ENCODE measurements around the gene CBLB.

The CBLB gene

DNA sequence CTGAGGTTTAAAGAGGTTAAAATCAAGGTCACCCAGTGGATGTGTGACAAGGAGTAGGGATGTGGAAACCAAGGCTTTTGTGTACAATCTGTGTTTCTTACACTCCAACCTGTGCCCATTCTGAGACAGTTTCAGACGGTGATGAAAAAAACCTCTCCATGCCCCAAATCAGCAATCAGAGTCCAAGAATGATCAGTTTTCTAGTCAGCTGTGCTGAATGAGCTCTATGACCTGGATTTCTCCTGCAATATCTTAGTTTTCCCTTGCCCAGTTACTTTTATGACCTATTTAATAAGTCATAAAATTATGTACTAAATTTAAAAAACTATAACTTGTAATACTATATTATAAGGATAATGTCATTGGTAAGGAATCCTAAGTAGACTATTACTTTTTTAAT is 37.5 kb upstream of the CBLB start:
- H3K9me3 ChIP-seq (replicated peaks in 1 of 2; ENCODE audit: control insufficient read depth in 2 of 2, insufficient read depth in 1 of 2, low read depth in 1 of 2, low read length in 2 of 2), result peaks cover 0 to 2% of the 10 kb centered on the region in 2 donors
- no peak overlapping the region for H2BK5ac ChIP-seq (ENCODE audit: low read length)
- no peaks in the 10 kb centered on the region for H3K4me1 ChIP-seq (ENCODE audit: control insufficient read depth in 2 of 2, insufficient read depth in 1 of 2, low read depth in 1 of 2, low read length in 2 of 2)
- no peak overlapping the region for H3K9ac ChIP-seq (ENCODE audit: low read depth, low read length, poor library complexity)
- no peak overlapping the region for H3K4ac ChIP-seq (ENCODE audit: low read length)
- H3K79me1 ChIP-seq (ENCODE audit: low read depth, low read length), result no peaks in the 10 kb centered on the region
- no peak overlapping the region for H3K4me3 ChIP-seq (ENCODE audit: low read length in 2 of 2)
- peaks cover 0 to 2% of the 10 kb centered on the region in 2 donors for H3K36me3 ChIP-seq (replicated peaks in 1 of 2; ENCODE audit: control insufficient read depth in 2 of 2, insufficient read depth in 2 of 2, low read length in 2 of 2)
- H3K14ac ChIP-seq (ENCODE audit: low read length), result no peak overlapping the region
- H4K91ac ChIP-seq (ENCODE audit: low read depth, low read length, poor library complexity), result no peak overlapping the region
- H3K18ac ChIP-seq (ENCODE audit: low read length), result no peak overlapping the region
- no peak overlapping the region for H2BK120ac ChIP-seq (ENCODE audit: low read depth, low read length)
- WGBS, 2 donors (ENCODE audit: extremely low coverage in 2 of 2, insufficient read length in 2 of 2, insufficient replicate concordance in 1 of 2), result no CpG with 5 or more reads among the region's 1 CpG
- H3K27me3 ChIP-seq (ENCODE audit: control insufficient read depth in 3 of 3, insufficient read depth in 3 of 3, low read depth in 1 of 3, low read length in 3 of 3), result no peaks in the 10 kb centered on the region
- no peak overlapping the region for H4K8ac ChIP-seq (ENCODE audit: low read depth, low read length)
- no peak overlapping the region for H2AK5ac ChIP-seq (ENCODE audit: low read depth, low read length)
- H3K23ac ChIP-seq (ENCODE audit: low read depth, low read length, poor library complexity), result no peak overlapping the region
- H2BK15ac ChIP-seq (ENCODE audit: low read length), result no peak overlapping the region
- no peak overlapping the region for H3K27ac ChIP-seq (replicated peaks; ENCODE audit: low read length)
- DNase-seq (ENCODE audit: low spot score), result no peak
- H2AFZ ChIP-seq (ENCODE audit: low read length), result no peak overlapping the region
- H3K4me2 ChIP-seq (ENCODE audit: insufficient read depth, low read length, poor library complexity, severe bottlenecking), result no peak overlapping the region
- no peak overlapping the region for H2BK12ac ChIP-seq (ENCODE audit: low read length)

GRCh38 chr3:105905328-105905727 is 36.5 kb upstream of the CBLB start:
- H3K4me2 ChIP-seq (ENCODE audit: insufficient read depth, low read length, poor library complexity, severe bottlenecking), result no peak overlapping the region
- H4K8ac ChIP-seq (ENCODE audit: low read depth, low read length), result no peak overlapping the region
- H3K27ac ChIP-seq (replicated peaks; ENCODE audit: low read length), result no peak overlapping the region
- H2BK15ac ChIP-seq (ENCODE audit: low read length), result no peak overlapping the region
- no peak overlapping the region for H3K14ac ChIP-seq (ENCODE audit: low read length)
- H2BK12ac ChIP-seq (ENCODE audit: low read length), result no peak overlapping the region
- no peak overlapping the region for H2AK5ac ChIP-seq (ENCODE audit: low read depth, low read length)
- H3K27me3 ChIP-seq (ENCODE audit: control insufficient read depth in 3 of 3, insufficient read depth in 3 of 3, low read depth in 1 of 3, low read length in 3 of 3), result no peaks in the 10 kb centered on the region
- no peak overlapping the region for H3K4ac ChIP-seq (ENCODE audit: low read length)
- no peak overlapping the region for H2BK120ac ChIP-seq (ENCODE audit: low read depth, low read length)
- H3K23ac ChIP-seq (ENCODE audit: low read depth, low read length, poor library complexity), result no peak overlapping the region
- H4K91ac ChIP-seq (ENCODE audit: low read depth, low read length, poor library complexity), result no peak overlapping the region
- no peak overlapping the region for H2AFZ ChIP-seq (ENCODE audit: low read length)
- no peak for DNase-seq (ENCODE audit: low spot score)
- H3K18ac ChIP-seq (ENCODE audit: low read length), result no peak overlapping the region
- peaks cover 0 to 2% of the 10 kb centered on the region in 2 donors for H3K9me3 ChIP-seq (replicated peaks in 1 of 2; ENCODE audit: control insufficient read depth in 2 of 2, insufficient read depth in 1 of 2, low read depth in 1 of 2, low read length in 2 of 2)
- H3K79me1 ChIP-seq (ENCODE audit: low read depth, low read length), result no peaks in the 10 kb centered on the region
- WGBS, 2 donors (ENCODE audit: extremely low coverage in 2 of 2, insufficient read length in 2 of 2, insufficient replicate concordance in 1 of 2), result no CpG with 5 or more reads among the region's 1 CpG
- no peaks in the 10 kb centered on the region for H3K4me1 ChIP-seq (ENCODE audit: control insufficient read depth in 2 of 2, insufficient read depth in 1 of 2, low read depth in 1 of 2, low read length in 2 of 2)
- no peak overlapping the region for H2BK5ac ChIP-seq (ENCODE audit: low read length)
- H3K9ac ChIP-seq (ENCODE audit: low read depth, low read length, poor library complexity), result no peak overlapping the region
- no peak overlapping the region for H3K4me3 ChIP-seq (ENCODE audit: low read length in 2 of 2)
- H3K36me3 ChIP-seq (replicated peaks in 1 of 2; ENCODE audit: control insufficient read depth in 2 of 2, insufficient read depth in 2 of 2, low read length in 2 of 2), result peaks cover 0 to 2% of the 10 kb centered on the region in 2 donors

DNA sequence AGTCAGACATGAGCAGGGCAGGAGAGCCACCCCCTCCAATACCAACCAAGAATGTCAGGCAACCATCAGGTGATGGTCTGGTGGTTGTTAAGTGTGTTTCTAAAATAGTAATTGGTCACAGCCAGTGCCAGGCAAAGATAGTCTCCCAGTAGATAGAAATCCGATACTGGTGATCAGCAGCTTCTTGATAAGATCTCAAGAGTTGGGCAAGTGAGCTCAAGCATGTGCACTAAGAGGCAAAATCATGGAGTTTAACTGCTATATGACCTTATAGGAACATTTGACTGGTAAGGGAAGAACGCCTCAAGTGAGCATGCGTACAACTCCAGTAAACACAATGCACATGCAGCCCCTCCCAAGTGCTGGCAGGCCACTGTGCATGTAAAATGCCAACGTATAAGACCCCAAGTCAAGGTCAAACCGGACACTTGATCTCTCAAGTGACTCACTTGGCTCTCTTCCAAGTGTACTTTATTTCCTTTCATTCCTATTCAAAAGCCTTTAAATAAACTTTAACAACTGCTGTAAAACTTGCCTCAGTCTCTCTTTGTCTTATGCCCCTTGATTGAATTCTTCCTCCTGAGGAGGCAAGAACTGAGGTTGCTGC is 36.0 kb upstream of the CBLB start:
- Histone ChIP-seq H3K4me2 (ENCODE audit: insufficient read depth, low read length, poor library complexity, severe bottlenecking) (no peak overlapping the region), H3K4me3 (ENCODE audit: low read length in 2 of 2) (no peak overlapping the region), H3K9me3 (replicated peaks in 1 of 2; ENCODE audit: control insufficient read depth in 2 of 2, insufficient read depth in 1 of 2, low read depth in 1 of 2, low read length in 2 of 2) (peaks cover 0 to 2% of the 10 kb centered on the region in 2 donors), H3K79me1 (ENCODE audit: low read depth, low read length) (no peaks in the 10 kb centered on the region), H3K9ac (ENCODE audit: low read depth, low read length, poor library complexity) (no peak overlapping the region), H3K18ac (ENCODE audit: low read length) (no peak overlapping the region), H2BK15ac (ENCODE audit: low read length) (no peak overlapping the region), H3K4ac (ENCODE audit: low read length) (no peak overlapping the region), H3K27ac (replicated peaks; ENCODE audit: low read length) (no peak overlapping the region), H2AK5ac (ENCODE audit: low read depth, low read length) (no peak overlapping the region), H3K36me3 (replicated peaks in 1 of 2; ENCODE audit: control insufficient read depth in 2 of 2, insufficient read depth in 2 of 2, low read length in 2 of 2) (peaks cover 0 to 2% of the 10 kb centered on the region in 2 donors), H4K91ac (ENCODE audit: low read depth, low read length, poor library complexity) (no peak overlapping the region), H2AFZ (ENCODE audit: low read length) (no peak overlapping the region), H3K23ac (ENCODE audit: low read depth, low read length, poor library complexity) (no peak overlapping the region), H4K8ac (ENCODE audit: low read depth, low read length) (no peak overlapping the region), H2BK5ac (ENCODE audit: low read length) (no peak overlapping the region), H3K14ac (ENCODE audit: low read length) (no peak overlapping the region), H2BK120ac (ENCODE audit: low read depth, low read length) (no peak overlapping the region), H2BK12ac (ENCODE audit: low read length) (no peak overlapping the region), H3K4me1 (ENCODE audit: control insufficient read depth in 2 of 2, insufficient read depth in 1 of 2, low read depth in 1 of 2, low read length in 2 of 2) (no peaks in the 10 kb centered on the region), H3K27me3 (ENCODE audit: control insufficient read depth in 3 of 3, insufficient read depth in 3 of 3, low read depth in 1 of 3, low read length in 3 of 3) (no peaks in the 10 kb centered on the region)
- no peak for DNase-seq (ENCODE audit: low spot score)
- WGBS, 2 donors (ENCODE audit: extremely low coverage in 2 of 2, insufficient read length in 2 of 2, insufficient replicate concordance in 1 of 2), result no CpG with 5 or more reads among the region's 5 CpGs

GRCh38 chr3:105904251-105904650 is 35.4 kb upstream of the CBLB start:
- H2BK15ac ChIP-seq (ENCODE audit: low read length), result no peak overlapping the region
- H2AK5ac ChIP-seq (ENCODE audit: low read depth, low read length), result no peak overlapping the region
- H3K4me1 ChIP-seq (ENCODE audit: control insufficient read depth in 2 of 2, insufficient read depth in 1 of 2, low read depth in 1 of 2, low read length in 2 of 2), result no peaks in the 10 kb centered on the region
- no peak overlapping the region for H3K27ac ChIP-seq (replicated peaks; ENCODE audit: low read length)
- H2BK120ac ChIP-seq (ENCODE audit: low read depth, low read length), result no peak overlapping the region
- no peak for DNase-seq (ENCODE audit: low spot score)
- H3K9ac ChIP-seq (ENCODE audit: low read depth, low read length, poor library complexity), result no peak overlapping the region
- no peak overlapping the region for H3K14ac ChIP-seq (ENCODE audit: low read length)
- H3K27me3 ChIP-seq (ENCODE audit: control insufficient read depth in 3 of 3, insufficient read depth in 3 of 3, low read depth in 1 of 3, low read length in 3 of 3), result no peaks in the 10 kb centered on the region
- H2BK5ac ChIP-seq (ENCODE audit: low read length), result no peak overlapping the region
- no peak overlapping the region for H4K8ac ChIP-seq (ENCODE audit: low read depth, low read length)
- no peak overlapping the region for H2BK12ac ChIP-seq (ENCODE audit: low read length)
- no peaks in the 10 kb centered on the region for H3K79me1 ChIP-seq (ENCODE audit: low read depth, low read length)
- no peak overlapping the region for H3K18ac ChIP-seq (ENCODE audit: low read length)
- H3K4ac ChIP-seq (ENCODE audit: low read length), result no peak overlapping the region
- no CpG with 5 or more reads among the region's 1 CpG for WGBS, 2 donors (ENCODE audit: extremely low coverage in 2 of 2, insufficient read length in 2 of 2, insufficient replicate concordance in 1 of 2)
- H3K23ac ChIP-seq (ENCODE audit: low read depth, low read length, poor library complexity), result no peak overlapping the region
- H3K36me3 ChIP-seq (replicated peaks in 1 of 2; ENCODE audit: control insufficient read depth in 2 of 2, insufficient read depth in 2 of 2, low read length in 2 of 2), result peaks cover 0 to 2% of the 10 kb centered on the region in 2 donors
- no peak overlapping the region for H3K4me2 ChIP-seq (ENCODE audit: insufficient read depth, low read length, poor library complexity, severe bottlenecking)
- H4K91ac ChIP-seq (ENCODE audit: low read depth, low read length, poor library complexity), result no peak overlapping the region
- no peak overlapping the region for H3K4me3 ChIP-seq (ENCODE audit: low read length in 2 of 2)
- no peak overlapping the region for H2AFZ ChIP-seq (ENCODE audit: low read length)
- H3K9me3 ChIP-seq (replicated peaks in 1 of 2; ENCODE audit: control insufficient read depth in 2 of 2, insufficient read depth in 1 of 2, low read depth in 1 of 2, low read length in 2 of 2), result peaks cover 0 to 2% of the 10 kb centered on the region in 2 donors
